ENCODE data around the gene BPIFA2.

DNA sequence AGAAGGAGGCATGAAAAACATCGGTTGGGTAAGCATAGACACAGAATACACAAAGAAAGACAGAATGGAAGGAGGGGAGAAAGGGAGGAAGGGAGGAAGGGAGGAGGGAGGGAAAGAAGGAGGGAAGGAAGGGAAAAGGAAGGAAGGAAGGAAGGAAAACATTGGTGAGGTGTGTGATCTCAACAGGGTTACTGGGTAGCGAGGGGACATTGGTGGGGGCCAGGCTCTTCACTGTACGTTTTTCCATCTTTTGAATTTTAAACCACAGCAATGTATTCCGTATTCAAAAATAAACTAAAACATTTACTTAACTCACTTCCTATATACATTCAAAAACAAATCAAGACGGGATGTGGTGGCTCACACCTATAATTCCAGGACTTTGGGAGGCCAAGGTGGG lies 20.7 kb upstream of the BPIFA2 start:
- TF ChIP-seq, protein P1, sequence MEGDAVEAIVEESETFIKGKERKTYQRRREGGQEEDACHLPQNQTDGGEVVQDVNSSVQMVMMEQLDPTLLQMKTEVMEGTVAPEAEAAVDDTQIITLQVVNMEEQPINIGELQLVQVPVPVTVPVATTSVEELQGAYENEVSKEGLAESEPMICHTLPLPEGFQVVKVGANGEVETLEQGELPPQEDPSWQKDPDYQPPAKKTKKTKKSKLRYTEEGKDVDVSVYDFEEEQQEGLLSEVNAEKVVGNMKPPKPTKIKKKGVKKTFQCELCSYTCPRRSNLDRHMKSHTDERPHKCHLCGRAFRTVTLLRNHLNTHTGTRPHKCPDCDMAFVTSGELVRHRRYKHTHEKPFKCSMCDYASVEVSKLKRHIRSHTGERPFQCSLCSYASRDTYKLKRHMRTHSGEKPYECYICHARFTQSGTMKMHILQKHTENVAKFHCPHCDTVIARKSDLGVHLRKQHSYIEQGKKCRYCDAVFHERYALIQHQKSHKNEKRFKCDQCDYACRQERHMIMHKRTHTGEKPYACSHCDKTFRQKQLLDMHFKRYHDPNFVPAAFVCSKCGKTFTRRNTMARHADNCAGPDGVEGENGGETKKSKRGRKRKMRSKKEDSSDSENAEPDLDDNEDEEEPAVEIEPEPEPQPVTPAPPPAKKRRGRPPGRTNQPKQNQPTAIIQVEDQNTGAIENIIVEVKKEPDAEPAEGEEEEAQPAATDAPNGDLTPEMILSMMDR (IDR thresholded peaks at IDR 0.05 in 8 of 11, conservative IDR thresholded peaks at IDR 0.05 in 3 of 11): no peak
- no peak for TF ChIP-seq POLR2A (IDR thresholded peaks at IDR 0.05)

Data from spleen (tissue), 7 donors.